Measurements from ENCODE around the gene DRAM1. TPM values are rescaled to one million over a fixed set of nuclear protein-coding genes. Genes with fewer than 3 reads are reported as not detected.

The DRAM1 gene
- total and polyA plus RNA-seq, 9 of the 15 experiments (the other 6 are each of a cell fraction or from before 2014, with no cell fraction given), result 1.4 to 4.3 (median 2.7) TPM

DNA sequence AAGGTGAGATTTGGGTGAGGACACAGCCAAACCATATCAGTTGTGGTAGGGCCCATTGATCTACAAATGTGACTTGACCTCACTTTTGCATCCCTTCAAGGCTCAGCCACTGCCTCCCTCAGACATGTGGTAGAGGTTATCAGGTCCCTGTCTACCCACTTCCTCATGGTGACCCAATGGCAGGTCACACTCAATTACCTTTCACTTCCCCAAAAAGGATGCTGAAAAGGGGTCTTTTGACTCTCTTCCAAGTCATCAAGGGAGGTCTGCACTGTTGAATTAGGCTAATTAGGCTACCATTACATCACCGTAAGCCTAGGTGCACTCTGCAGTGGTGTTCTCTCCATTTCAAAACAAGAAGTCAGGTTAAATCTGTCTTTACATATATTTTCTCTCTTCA is 22.6 kb upstream of the DRAM1 start (continued):
- TF ChIP-seq DMBX1 (CRISPR knock-in tag; IDR thresholded peaks at IDR 0.05; ENCODE audit: borderline replicate concordance), result 0 out of 2 replicates have a peak, but pooled peaks have one; percentile 36
- TF ChIP-seq, protein P1, sequence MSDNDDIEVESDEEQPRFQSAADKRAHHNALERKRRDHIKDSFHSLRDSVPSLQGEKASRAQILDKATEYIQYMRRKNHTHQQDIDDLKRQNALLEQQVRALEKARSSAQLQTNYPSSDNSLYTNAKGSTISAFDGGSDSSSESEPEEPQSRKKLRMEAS (CRISPR knock-in tag; IDR thresholded peaks at IDR 0.05), result 0 out of 2 replicates have a peak, but pooled peaks have one; percentile 13
- TF ChIP-seq NR2C1 (IDR thresholded peaks at IDR 0.05), result no peak
- peak; percentile 63 for TF ChIP-seq NR2C1 (tag; IDR thresholded peaks at IDR 0.05)
- TF ChIP-seq, protein P2, sequence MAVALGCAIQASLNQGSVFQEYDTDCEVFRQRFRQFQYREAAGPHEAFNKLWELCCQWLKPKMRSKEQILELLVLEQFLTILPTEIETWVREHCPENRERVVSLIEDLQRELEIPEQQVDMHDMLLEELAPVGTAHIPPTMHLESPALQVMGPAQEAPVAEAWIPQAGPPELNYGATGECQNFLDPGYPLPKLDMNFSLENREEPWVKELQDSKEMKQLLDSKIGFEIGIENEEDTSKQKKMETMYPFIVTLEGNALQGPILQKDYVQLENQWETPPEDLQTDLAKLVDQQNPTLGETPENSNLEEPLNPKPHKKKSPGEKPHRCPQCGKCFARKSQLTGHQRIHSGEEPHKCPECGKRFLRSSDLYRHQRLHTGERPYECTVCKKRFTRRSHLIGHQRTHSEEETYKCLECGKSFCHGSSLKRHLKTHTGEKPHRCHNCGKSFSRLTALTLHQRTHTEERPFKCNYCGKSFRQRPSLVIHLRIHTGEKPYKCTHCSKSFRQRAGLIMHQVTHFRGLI (CRISPR knock-in tag; IDR thresholded peaks at IDR 0.05), result no peak
- 0 out of 2 replicates have a peak, but pooled peaks have one; percentile 29 for TF ChIP-seq ZNF311 (CRISPR knock-in tag; IDR thresholded peaks at IDR 0.05)
- TF ChIP-seq TEAD1 (CRISPR knock-in tag; IDR thresholded peaks at IDR 0.05), result 0 out of 4 replicates have a peak, but pooled peaks of 1 of the 2 experiments have one; percentile 14
- TF ChIP-seq SPI1 (IDR thresholded peaks at IDR 0.05; ENCODE audit: borderline replicate concordance, low read depth, low read length), result peak; percentile 95
- TF ChIP-seq L3MBTL2 (IDR thresholded peaks at IDR 0.05), result peak; percentile 45; the same call in 1 of the 2 replicates
- TF ChIP-seq, protein P3, sequence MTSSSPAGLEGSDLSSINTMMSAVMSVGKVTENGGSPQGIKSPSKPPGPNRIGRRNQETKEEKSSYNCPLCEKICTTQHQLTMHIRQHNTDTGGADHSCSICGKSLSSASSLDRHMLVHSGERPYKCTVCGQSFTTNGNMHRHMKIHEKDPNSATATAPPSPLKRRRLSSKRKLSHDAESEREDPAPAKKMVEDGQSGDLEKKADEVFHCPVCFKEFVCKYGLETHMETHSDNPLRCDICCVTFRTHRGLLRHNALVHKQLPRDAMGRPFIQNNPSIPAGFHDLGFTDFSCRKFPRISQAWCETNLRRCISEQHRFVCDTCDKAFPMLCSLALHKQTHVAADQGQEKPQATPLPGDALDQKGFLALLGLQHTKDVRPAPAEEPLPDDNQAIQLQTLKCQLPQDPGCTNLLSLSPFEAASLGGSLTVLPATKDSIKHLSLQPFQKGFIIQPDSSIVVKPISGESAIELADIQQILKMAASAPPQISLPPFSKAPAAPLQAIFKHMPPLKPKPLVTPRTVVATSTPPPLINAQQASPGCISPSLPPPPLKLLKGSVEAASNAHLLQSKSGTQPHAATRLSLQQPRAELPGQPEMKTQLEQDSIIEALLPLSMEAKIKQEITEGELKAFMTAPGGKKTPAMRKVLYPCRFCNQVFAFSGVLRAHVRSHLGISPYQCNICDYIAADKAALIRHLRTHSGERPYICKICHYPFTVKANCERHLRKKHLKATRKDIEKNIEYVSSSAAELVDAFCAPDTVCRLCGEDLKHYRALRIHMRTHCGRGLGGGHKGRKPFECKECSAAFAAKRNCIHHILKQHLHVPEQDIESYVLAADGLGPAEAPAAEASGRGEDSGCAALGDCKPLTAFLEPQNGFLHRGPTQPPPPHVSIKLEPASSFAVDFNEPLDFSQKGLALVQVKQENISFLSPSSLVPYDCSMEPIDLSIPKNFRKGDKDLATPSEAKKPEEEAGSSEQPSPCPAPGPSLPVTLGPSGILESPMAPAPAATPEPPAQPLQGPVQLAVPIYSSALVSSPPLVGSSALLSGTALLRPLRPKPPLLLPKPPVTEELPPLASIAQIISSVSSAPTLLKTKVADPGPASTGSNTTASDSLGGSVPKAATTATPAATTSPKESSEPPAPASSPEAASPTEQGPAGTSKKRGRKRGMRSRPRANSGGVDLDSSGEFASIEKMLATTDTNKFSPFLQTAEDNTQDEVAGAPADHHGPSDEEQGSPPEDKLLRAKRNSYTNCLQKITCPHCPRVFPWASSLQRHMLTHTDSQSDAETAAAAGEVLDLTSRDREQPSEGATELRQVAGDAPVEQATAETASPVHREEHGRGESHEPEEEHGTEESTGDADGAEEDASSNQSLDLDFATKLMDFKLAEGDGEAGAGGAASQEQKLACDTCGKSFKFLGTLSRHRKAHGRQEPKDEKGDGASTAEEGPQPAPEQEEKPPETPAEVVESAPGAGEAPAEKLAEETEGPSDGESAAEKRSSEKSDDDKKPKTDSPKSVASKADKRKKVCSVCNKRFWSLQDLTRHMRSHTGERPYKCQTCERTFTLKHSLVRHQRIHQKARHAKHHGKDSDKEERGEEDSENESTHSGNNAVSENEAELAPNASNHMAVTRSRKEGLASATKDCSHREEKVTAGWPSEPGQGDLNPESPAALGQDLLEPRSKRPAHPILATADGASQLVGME (CRISPR knock-in tag; IDR thresholded peaks at IDR 0.05), result no peak
- TF ChIP-seq CC2D1A (IDR thresholded peaks at IDR 0.05), result 0 out of 2 replicates have a peak, but pooled peaks have one; percentile 41
- TF ChIP-seq NFYB (IDR thresholded peaks at IDR 0.05; ENCODE audit: extremely low read depth, insufficient read length), result no peak
- TF ChIP-seq NFE2 (IDR thresholded peaks at IDR 0.05; ENCODE audit: low read depth), result no peak
- TF ChIP-seq, protein P4, sequence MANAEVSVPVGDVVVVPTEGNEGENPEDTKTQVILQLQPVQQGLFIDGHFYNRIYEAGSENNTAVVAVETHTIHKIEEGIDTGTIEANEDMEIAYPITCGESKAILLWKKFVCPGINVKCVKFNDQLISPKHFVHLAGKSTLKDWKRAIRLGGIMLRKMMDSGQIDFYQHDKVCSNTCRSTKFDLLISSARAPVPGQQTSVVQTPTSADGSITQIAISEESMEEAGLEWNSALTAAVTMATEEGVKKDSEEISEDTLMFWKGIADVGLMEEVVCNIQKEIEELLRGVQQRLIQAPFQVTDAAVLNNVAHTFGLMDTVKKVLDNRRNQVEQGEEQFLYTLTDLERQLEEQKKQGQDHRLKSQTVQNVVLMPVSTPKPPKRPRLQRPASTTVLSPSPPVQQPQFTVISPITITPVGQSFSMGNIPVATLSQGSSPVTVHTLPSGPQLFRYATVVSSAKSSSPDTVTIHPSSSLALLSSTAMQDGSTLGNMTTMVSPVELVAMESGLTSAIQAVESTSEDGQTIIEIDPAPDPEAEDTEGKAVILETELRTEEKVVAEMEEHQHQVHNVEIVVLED (CRISPR knock-in tag; IDR thresholded peaks at IDR 0.05), result 0 out of 2 replicates have a peak, but pooled peaks have one; percentile 17
- TF ChIP-seq ZNF41 (CRISPR knock-in tag; conservative IDR thresholded peaks at IDR 0.05), result 0 out of 2 replicates have a peak, but pooled peaks have one; percentile 46
- TF ChIP-seq NR2C2 (CRISPR knock-in tag; IDR thresholded peaks at IDR 0.05), result no peak
- TF ChIP-seq NR2C2 (tag; IDR thresholded peaks at IDR 0.05), result peak; percentile 63; the same call in 1 of the 2 replicates
- TF ChIP-seq, protein P5, sequence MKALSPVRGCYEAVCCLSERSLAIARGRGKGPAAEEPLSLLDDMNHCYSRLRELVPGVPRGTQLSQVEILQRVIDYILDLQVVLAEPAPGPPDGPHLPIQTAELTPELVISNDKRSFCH (CRISPR knock-in tag; IDR thresholded peaks at IDR 0.05), result no peak
- TF ChIP-seq, protein P5 (tag; IDR thresholded peaks at IDR 0.05), result peak; percentile 44; the same call in 1 of the 2 replicates
- no peak for TF ChIP-seq HDAC2 (IDR thresholded peaks at IDR 0.05)

Data from K562 (cell line).